ENCODE results near the gene ZNRF4.
A peak's percentile ranks its signal among the peaks of the same experiment; 100 is the strongest.
"Not testable (repeated sequence)": the region's sequence is repeated elsewhere in the genome, so short reads cannot be mapped to it uniquely, and the experiment has no call there.

Gene ZNRF4

DNA sequence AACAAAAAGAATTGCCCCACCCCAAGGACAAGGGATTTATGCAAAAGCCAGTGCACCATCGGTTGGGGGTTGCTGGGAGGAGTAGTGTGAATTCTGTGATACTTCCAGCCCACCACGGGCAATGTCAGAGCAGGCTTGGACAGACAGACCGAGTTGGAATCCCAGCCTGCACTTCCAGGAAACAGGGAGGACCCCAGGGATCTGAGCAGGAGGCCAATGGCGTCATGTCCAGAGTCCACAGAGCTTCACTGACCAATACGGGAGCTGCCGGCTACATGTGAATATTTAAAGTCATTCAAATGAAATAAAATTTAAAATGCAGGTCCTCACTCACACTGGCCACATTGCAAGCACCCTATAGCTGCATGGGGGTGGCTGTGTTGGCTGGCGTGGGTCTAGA is 10.9 kb downstream of the ZNRF4 start:
- DNase-seq, result no peak
- intact Hi-C loops (cut with DNase I), result no loop called here

GRCh38 chr19:5466814-5467291 is 11.6 kb downstream of the ZNRF4 start:
- no peak for DNase-seq
- intact Hi-C loops (cut with DNase I), result no loop called here

DNA sequence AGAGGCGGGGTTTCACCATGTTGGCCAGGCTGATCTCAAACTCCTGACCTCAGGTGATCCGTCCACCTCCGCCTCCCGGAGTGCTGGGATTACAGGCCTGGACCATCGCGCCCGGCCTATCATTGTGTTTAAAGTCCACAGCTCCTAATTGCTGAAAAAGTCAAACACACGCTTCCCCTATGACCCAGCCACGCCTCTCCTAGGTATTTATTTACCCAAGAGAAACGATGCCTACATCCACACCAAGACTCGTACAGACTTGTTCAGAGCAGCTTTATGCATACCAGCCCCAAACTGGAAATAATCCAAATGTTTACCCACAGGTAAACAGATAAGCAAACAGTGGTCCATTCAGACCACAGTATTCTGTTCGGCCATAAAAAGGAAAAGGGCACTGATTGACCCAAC is 15.1 kb downstream of the ZNRF4 start:
- DNase-seq, result no peak
- intact Hi-C loops (cut with DNase I), result no loop called here

DNA sequence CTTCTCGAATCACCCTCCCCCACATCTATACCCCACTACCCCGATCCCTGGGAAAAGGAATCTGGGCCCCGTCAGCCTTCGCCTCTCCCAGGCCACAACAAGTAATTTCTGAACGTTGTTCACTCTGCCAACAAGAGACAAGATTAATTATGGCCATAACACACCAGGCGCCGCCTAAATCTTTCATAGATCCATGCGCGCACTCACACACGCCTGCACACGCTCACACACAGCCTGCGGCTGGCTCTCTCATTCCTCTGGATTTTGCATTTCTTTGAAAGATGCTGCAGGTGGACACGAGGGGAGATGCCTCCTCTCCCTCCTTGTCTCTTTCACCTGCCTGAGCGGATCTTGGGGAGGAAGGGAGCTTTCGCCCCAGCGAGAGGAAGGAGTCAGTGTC is 17.1 kb downstream of the ZNRF4 start:
- no peak for DNase-seq
- intact Hi-C loops (cut with DNase I), result no loop called here

DNA sequence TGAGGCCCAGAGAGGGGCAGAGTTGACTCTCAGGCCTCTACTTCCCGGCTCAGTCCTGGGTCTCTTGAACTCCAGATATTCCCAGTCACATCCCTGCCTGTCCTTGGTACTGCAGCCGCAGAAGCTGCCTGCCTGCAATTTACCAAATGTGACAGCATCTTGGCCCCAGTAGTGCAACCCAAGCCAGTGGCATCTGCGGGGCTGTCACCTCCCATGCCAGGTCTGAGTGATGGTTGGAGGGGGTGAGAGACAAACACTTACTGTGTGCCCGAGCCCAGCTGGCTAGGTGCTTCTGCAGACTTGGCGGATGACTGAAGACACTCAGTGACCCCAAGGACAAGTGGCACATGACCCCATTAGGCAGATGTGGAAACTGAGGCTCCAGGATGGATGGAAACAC is 18.4 kb downstream of the ZNRF4 start:
- intact Hi-C loops (cut with DNase I), result no loop called here
- no peak for DNase-seq

- intact Hi-C loops (cut with DNase I), result no loop called here
- DNase-seq, result no peak
Measured at GRCh38 chr19:5477451-5478215, 22.4 kb downstream of the ZNRF4 start.

- intact Hi-C loops (cut with DNase I), result no loop called here
- DNase-seq, result peak in 1 of 42 donors; percentile 13
Measured at GRCh38 chr19:5478241-5478924, 23.2 kb downstream of the ZNRF4 start.

DNA sequence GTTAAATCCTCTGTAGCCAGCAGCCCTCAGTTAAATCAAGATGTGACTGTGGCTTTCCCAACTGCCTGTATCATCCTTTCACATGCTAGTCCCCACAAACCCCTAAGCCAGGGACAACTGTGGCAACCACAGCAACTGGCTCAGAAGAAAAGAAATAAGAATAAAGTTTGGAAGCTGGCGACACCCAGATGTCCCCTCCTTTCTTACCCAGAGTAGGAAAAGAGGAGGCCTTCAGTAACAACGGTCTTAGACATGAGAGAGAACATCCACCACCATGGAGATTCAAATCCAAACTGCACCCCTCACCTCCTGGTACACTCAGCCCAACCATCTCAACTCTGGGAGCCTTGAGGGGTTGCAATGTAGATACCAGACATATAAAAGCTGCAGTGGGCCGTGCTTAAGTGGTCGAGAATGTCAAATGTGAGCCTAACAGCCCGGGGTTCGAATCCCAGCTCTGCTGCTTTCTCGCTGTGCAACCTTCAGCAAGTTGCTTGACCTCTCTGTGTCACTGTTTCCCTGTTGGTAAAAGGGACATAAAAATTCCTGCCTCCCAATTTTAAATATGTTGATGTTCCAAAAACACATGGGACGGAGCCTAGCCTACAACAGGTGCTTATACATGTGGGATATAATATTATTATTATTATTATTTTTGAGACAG is 23.8 kb downstream of the ZNRF4 start:
- DNase-seq, result no peak
- intact Hi-C loops (cut with DNase I), result no loop called here

GRCh38 chr19:5479958-5480357 is 24.7 kb downstream of the ZNRF4 start:
- DNase-seq, result no peak
- intact Hi-C loops (cut with DNase I), result no loop called here

GRCh38 chr19:5480427-5480836 is 25.2 kb downstream of the ZNRF4 start:
- intact Hi-C loops (cut with DNase I), result no loop called here
- DNase-seq, result peak in 4 of 42 donors; percentile 21 to 45 (median 38)

DNA sequence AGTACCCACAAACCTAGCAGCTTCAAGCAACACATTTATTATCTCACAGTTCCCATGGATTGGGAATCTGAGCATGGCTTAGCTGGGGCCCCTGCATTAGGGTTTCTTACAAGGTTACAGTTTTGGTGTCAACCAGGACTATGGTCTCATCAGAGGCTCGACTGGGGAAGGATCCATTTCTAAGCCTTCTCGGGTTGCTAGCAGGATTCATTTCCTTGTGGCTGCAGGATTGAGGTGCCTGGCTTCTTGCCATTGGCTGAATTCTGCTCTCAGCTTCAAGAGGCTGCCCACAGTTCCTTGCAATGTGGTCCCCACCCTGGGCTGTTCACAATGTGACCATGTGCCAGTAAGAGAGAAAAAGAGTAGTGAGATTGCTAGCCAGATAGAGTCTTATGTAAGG is 26.7 kb downstream of the ZNRF4 start:
- intact Hi-C loops (cut with DNase I), result no loop called here
- DNase-seq, result no peak

DNA sequence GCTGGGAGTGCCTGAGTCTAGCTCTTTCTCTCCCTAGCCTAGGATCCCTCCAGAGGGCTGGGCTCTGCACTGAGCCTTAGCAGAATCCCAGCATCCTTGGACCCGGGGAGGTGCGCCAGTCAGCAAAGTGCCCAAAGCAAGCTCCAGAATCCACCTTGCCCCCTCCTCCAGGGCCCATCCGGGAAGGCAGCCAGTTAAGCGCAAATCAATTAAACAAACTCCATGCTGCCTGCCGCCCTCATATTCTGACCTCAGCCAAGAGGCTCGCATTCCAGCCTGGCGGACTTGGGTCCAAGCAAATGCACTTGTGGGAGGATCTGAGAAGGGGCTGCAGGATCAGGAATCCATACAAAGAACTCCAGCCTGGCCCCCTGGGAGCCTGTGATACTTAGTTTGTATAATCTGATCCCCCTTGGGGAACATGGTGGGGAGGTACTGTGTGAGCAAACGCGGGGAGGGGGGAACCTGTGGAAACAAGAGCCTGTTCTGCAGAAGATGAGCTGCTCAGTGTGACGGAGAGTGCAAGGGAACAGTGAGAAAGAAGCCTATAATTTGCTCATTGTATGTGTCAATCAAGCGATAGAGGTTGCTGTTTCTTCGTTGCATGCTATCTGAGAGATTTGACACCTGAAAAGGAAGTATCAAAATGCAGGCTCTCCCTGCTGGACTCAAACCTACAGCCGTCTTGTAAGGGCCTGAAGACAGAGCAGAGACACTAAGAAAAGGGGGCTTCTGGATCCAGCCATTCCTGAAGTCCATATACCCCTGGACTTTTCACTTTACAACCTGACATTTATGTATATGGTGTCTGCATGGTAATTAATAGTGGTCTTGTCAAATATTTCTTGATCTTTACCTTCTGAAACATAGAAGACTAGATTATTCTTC is 29.4 kb downstream of the ZNRF4 start:
- peak in 4 of 42 donors; percentile 8 to 21 (median 16) for DNase-seq
- intact Hi-C loops (cut with DNase I), result no loop called here

GRCh38 chr19:5485286-5485636 is 30.0 kb downstream of the ZNRF4 start:
- DNase-seq, result no peak
- intact Hi-C loops (cut with DNase I), result no loop called here

DNA sequence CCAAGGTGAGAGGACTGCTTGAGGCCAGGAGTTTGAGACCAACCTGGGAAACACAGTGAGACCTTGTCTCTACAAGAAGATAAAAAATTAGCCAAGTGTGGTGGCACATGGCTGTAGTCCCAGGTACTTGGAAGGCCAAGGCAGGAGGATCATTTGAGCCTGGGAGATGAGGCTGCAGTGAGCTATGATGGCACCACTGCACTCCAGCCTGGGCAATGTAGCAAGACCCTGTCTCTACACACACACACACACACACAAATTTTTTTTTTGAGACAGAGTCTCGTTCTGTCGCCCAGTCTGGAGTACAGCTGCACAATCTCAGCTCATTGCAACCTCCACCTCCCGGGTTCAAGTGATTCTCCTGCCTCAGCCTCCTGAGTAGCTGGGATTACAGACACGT is 30.4 kb downstream of the ZNRF4 start:
- DNase-seq; intact Hi-C loops (cut with DNase I): not testable (repeated sequence)

GRCh38 chr19:5487222-5487621 is 32.0 kb downstream of the ZNRF4 start:
- intact Hi-C loops (cut with DNase I), result no loop called here
- DNase-seq, result no peak

DNA sequence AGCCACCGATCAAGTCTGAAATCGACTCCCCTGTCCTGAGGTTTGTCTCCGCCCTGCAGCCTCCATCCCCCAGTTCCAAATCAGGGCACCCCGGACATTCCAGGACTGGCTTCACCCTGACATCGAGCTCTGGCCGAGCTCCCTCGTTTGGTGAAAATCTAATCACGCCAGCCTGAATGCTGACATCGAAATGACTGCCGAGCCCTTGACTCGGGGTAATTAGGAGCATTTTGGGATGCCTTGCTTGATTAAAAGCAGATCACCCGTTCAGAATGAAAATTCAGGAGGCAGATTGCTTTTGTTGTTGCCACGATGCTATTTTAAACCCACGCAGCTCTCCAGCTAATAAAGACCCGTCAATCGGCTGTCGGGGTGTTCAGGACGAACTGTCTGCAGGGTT is 34.3 kb downstream of the ZNRF4 start:
- DNase-seq, result no peak
- intact Hi-C loops (cut with DNase I), result no loop called here

DNA sequence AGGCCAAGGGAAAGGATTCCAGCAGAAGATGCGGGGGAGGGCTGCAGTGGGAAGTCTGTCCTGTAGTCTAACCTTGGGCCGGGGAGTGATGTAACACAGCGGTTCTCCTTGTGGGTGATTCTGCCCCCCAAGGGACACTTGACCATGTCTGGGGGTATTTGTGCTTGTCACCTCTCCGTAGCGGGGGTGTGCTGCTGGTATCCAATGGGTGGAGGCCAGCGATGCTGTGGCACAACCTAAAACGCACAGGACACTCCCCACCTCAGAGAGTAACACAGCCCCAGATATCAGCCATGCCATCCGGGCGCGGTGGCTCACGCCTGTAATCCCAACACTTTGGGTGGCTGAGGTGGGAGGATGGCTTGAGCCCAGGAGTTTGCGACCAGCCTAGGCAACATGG is 36.3 kb downstream of the ZNRF4 start:
- intact Hi-C loops (cut with DNase I), result no loop called here
- no peak for DNase-seq

- intact Hi-C loops (cut with DNase I), result no loop called here
- no peak for DNase-seq
Measured at GRCh38 chr19:5492281-5492634, 37.0 kb downstream of the ZNRF4 start.

- peak in 1 of 42 donors; percentile 7 for DNase-seq
- intact Hi-C loops (cut with DNase I), result no loop called here
Measured at GRCh38 chr19:5492635-5493409, 37.6 kb downstream of the ZNRF4 start.

Data from head of caudate nucleus (tissue), 42 donors.